ELF-1 (cell line): ENCODE results near the gene RAB30.
"Not testable (repeated sequence)": the region's sequence is repeated elsewhere in the genome, so short reads cannot be mapped to it uniquely, and the experiment has no call there.

Source experiments
- DNase-seq: peaks from one replicate; pipeline ENCODE4 v3.0.0-alpha.2; 2016; ENCODE audit warnings: low read depth, low spot score

RAB30 gene

GRCh38 chr11:82945041-82945440, 126.7 kb downstream of the RAB30 start:
- not testable (repeated sequence) for DNase-seq

GRCh38 chr11:82944198-82944597, 127.5 kb downstream of the RAB30 start:
- no peak for DNase-seq

- not testable (repeated sequence) for DNase-seq
Measured at GRCh38 chr11:82943430-82943829, 128.3 kb downstream of the RAB30 start.

- DNase-seq: no peak
Measured at GRCh38 chr11:82942376-82942775, 129.3 kb downstream of the RAB30 start.

- DNase-seq: no peak
Measured at GRCh38 chr11:82939456-82939855, 132.2 kb downstream of the RAB30 start.

- DNase-seq: no peak
Measured at GRCh38 chr11:82937554-82937953, 134.1 kb downstream of the RAB30 start.

GRCh38 chr11:82936261-82936660, 135.4 kb downstream of the RAB30 start:
- no peak for DNase-seq

- no peak for DNase-seq
Measured at GRCh38 chr11:82932564-82932963, 139.1 kb downstream of the RAB30 start.

- DNase-seq: no peak
Measured at GRCh38 chr11:82930734-82931133, 141.0 kb downstream of the RAB30 start.

GRCh38 chr11:82930229-82930628, 141.5 kb downstream of the RAB30 start:
- no peak for DNase-seq

- no peak for DNase-seq
Measured at GRCh38 chr11:82929121-82929520, 142.6 kb downstream of the RAB30 start.

GRCh38 chr11:82927264-82927880, 144.3 kb downstream of the RAB30 start:
- DNase-seq: no peak

- no peak for DNase-seq
Measured at GRCh38 chr11:82924522-82925224, 147.0 kb downstream of the RAB30 start.
